PC-9 (cell line): ENCODE data around the gene ANKK1.

Experiments
- CTCF ChIP-seq: fragments of 200-600 bp; sonication (generic); conservative IDR thresholded peaks from 2 replicates; pipeline ENCODE4 v1.6.1; 2017; ENCODE audit warnings: mixed run types, antibody characterized with exemption, mild to moderate bottlenecking, moderate library complexity
- EZH2 ChIP-seq: fragments of 200-600 bp; sonication (generic); IDR thresholded peaks from 2 replicates; pipeline ENCODE4 v1.8.0; 2017; ENCODE audit warnings: antibody characterized with exemption, low read depth

- TF ChIP-seq CTCF = no peak
- no peak for TF ChIP-seq EZH2
Observed at GRCh38 chr11:113370634-113371033, 16.9 kb upstream of the ANKK1 start.
